Measurements from ENCODE around the gene MTUS2.

DNA sequence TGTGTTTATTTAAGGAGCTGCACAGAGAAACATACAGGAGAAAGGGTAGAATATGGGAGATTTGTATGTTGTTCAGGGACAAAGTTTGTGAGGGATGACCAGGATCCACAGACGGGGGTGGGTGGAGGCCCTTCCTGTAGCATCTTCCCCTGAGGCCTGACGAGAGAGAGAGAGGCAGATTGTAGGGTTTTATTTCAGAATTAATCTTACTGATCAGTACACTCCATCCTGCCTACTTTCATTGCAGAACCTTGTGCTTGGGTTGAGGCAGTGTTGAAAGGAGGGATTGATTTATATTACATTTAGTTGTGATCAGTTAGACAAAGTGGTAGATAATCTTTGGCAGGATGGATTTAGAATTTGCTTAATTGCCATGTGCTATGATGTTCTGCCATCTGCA lies 39.6 kb downstream of the MTUS2 start:
- no peak for TF ChIP-seq POLR2AphosphoS5 (IDR thresholded peaks at IDR 0.05)
- TF ChIP-seq, protein P1, sequence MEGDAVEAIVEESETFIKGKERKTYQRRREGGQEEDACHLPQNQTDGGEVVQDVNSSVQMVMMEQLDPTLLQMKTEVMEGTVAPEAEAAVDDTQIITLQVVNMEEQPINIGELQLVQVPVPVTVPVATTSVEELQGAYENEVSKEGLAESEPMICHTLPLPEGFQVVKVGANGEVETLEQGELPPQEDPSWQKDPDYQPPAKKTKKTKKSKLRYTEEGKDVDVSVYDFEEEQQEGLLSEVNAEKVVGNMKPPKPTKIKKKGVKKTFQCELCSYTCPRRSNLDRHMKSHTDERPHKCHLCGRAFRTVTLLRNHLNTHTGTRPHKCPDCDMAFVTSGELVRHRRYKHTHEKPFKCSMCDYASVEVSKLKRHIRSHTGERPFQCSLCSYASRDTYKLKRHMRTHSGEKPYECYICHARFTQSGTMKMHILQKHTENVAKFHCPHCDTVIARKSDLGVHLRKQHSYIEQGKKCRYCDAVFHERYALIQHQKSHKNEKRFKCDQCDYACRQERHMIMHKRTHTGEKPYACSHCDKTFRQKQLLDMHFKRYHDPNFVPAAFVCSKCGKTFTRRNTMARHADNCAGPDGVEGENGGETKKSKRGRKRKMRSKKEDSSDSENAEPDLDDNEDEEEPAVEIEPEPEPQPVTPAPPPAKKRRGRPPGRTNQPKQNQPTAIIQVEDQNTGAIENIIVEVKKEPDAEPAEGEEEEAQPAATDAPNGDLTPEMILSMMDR (IDR thresholded peaks at IDR 0.05), result no peak
